VCaP (cell line): ENCODE results near the gene WBP1L.

Experiments used
- H3K27ac ChIP-seq: fragments of 450-650 bp; 2 replicates; pipeline ENCODE4 v1.5.1; 2017
- TF ChIP-seq, protein P1 (sequence below): fragments of 450-650 bp; conservative IDR thresholded peaks from 2 replicates; pipeline ENCODE4 v1.5.1; 2017; ENCODE audit warnings: mild to moderate bottlenecking, moderate library complexity

Gene WBP1L

DNA sequence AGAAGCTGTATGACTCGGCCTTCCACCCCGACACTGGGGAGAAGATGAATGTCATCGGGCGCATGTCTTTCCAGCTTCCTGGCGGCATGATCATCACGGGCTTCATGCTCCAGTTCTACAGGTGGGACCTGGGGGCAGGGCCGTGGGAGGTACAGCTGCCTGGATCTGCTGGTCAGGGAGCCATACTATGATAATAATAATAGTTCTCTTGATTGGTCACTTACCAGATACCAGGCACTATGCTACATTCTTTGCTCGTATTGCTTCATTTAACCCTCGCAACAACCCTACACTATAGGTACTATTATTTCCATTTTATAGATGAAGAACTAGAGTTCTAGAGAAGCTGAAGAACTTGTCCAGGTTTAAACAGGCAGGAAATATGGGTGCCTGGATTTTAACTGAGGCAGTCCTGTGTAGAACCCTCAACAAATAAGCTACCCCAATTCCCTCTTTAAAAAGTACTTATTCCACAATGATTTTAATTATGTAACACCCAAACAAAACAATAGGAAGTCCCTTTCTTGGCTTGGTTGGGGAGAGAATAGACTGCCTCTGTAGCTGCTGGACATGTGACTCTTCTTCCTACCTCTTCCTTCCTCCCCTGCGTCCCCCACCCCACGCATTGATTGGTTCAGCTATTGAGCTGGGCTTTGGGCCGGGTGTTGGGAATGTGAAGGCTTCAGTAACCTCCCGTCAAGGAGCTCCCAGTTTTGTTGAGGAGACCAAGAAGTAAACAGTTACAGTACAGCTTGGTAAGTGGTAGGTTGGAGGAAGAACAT, 16.5 kb upstream of the WBP1L start:
- TF ChIP-seq, protein P1, sequence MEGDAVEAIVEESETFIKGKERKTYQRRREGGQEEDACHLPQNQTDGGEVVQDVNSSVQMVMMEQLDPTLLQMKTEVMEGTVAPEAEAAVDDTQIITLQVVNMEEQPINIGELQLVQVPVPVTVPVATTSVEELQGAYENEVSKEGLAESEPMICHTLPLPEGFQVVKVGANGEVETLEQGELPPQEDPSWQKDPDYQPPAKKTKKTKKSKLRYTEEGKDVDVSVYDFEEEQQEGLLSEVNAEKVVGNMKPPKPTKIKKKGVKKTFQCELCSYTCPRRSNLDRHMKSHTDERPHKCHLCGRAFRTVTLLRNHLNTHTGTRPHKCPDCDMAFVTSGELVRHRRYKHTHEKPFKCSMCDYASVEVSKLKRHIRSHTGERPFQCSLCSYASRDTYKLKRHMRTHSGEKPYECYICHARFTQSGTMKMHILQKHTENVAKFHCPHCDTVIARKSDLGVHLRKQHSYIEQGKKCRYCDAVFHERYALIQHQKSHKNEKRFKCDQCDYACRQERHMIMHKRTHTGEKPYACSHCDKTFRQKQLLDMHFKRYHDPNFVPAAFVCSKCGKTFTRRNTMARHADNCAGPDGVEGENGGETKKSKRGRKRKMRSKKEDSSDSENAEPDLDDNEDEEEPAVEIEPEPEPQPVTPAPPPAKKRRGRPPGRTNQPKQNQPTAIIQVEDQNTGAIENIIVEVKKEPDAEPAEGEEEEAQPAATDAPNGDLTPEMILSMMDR, result no peak

DNA sequence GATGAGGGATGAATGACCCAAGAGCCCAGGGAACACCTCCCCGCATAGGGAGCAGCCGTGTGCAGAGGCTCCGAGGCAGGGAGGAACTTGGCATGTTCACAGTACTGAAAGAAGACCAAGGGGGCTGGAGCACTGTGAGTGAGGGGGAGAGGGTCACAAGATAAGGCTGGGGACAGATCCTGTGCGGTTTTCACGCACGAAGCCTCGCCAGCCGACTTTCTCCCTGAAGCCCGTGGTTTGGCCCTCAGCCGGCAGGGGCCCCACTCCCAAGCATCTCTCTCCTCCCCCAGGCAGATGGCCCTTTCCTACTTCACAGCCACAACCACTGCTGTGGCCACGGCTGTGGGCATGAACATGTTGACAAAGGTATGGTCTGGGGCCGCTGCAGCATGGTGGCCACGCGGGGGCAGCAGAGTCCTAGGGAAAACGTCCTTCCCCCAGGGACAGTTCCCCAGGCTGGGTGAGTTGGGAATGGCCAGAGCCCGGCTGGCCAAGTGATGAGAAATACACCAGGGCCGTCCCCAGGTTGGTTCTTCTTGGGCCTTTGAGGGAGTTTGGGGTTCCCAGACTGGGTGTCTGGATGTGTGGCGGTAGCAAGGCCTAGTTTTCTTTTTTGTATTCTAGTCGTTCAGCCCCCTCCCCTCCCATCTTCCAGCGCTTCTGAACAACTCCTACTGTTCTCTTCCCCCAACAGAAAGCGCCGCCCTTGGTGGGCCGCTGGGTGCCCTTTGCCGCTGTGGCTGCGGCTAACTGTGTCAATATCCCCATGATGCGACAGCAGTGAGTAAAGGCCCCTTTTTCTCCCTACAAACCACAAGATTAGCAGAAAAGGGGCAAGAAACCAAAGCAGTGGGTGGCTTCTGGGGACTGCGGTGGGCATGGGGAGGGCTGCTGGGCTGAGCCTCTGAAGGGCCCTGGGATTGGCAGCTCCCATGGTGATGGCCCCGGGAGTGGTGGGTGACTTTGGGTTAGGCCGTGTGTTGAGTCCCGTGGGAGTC, 14.4 kb upstream of the WBP1L start:
- no peak overlapping the region for H3K27ac ChIP-seq
- TF ChIP-seq, protein P1, result peak; percentile 94

More for the DNA sequence above, 16.5 kb upstream of the WBP1L start:
- no peak overlapping the region for H3K27ac ChIP-seq

DNA sequence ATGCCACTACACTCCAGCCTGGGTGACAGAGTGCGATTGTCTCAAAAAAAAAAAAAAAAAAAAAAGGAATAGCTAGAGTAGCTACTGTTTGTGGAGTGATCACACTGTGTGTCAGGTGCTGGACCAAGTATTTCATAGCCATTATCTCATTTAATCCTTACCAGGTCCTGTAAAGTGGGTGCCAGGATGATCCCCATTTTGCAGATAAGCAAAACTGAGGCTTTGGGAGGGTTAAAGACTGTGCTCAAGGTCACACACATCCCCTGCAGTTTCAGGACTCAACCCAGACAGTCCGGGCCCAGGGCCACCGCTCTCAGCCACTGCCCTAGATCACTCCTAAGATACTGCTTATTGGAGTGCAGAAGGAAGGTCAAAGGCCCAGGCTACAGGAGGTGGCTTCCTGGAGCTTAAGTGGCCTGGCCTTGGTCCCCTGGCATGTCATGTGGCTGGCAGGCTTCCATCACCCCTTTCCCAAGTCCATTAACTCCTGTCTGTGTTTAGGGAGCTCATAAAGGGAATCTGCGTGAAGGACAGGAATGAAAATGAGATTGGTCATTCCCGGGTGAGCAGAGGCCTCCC, 12.4 kb upstream of the WBP1L start:
- TF ChIP-seq, protein P1, result no peak
- no peak overlapping the region for H3K27ac ChIP-seq

DNA sequence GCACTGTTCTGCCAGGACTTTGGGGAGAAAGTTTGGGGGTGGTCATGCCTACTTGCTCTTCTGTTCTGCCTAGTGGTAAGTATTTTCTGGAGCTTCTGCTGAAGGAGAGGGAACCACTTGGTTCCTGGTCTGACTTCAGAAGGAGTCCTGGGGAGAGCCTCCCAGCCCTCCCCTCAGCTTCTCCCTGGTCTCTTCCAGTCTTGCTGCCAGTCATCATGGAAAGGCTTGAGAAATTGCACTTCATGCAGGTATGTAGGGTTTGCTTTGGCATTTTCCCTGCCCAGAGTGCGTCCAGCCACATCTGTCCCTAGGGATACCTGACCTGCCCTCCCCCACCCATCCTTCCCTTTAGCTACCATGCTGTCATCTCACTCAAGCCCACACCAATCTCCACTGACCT, 11.1 kb upstream of the WBP1L start:
- TF ChIP-seq, protein P1, result no peak
- no peak overlapping the region for H3K27ac ChIP-seq

DNA sequence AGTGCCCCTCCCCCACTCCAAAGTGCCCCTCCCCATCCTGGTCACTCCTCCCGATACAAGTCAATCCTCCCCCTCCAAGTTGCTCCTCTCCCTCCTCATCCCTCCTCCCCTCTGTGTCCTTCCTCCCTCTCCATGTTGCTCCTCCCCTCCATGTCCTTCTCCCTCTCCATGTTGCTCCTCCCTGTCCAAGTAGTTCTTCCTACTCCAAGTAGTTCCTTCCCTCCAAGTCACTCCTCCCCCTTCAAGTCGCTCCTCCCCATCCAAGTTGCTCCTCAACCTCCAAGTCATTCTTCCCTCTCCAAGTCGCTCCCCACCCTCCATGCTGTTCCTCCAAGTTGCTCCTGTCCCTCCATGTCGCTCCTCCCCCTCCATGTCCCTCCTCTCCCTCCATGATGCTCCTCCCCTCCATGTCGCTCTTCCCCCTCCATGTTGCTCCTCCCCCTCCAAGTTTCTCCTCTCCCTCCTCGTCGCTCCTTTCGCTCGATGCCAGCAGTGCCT, 8.6 kb upstream of the WBP1L start:
- TF ChIP-seq, protein P1, result no peak
- no peak overlapping the region for H3K27ac ChIP-seq

DNA sequence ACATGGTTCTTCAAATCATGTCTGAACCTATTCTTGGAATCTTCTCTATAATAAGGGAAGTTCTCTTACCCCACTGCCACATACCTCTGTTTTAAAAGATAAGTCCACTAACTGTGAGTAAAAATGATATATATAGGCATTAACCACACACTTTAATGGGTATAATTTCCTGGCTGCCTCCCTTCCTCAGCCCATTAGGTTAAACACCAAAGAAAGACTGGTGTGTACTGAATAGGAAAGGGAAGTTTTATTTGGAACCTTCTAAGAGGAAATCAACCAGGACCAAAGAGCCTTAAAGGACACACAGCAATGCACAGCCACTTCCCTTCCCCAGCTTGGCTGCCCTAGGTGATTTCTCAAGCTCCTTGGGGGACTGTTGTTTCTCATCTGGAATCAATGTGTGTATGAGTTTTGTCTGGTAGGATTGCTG, 5.0 kb upstream of the WBP1L start:
- H3K27ac ChIP-seq, result no peak overlapping the region
- TF ChIP-seq, protein P1, result no peak

DNA sequence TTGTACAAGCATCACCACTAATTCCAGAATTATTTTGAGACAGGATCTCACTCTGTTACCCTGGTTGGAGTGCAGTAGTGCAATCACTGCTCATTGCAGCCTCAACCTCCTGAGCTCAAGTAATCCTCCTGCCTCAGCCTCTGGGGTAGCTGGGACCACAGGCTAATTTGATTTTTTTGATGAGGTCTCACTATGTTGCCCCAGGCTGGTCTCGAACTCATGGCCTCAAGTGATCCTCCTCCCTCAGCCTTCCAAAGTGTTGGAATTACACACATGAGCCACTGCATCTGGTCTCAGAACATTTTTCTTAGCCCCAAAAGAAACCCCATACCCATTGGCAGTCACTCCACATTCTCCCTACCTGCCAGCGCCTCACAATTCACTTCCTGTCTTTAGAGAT, 3.5 kb upstream of the WBP1L start:
- TF ChIP-seq, protein P1, result no peak
- H3K27ac ChIP-seq, result no peak overlapping the region
